IPS DF 19.7 (cell line): ENCODE data around the gene USP11.
A peak's percentile ranks its signal among the peaks of the same experiment; 100 is the strongest.

ENCODE experiments used
- DNase-seq: peaks from one replicate; pipeline ENCODE4 v3.0.0-alpha.2; 2013; ENCODE audit warnings: low read depth, low spot score

The USP11 gene

GRCh38 chrX:47224266-47224895, 8.4 kb upstream of the USP11 start:
- no peak for DNase-seq

GRCh38 chrX:47224896-47225290, 7.9 kb upstream of the USP11 start:
- DNase-seq = no peak

- no peak for DNase-seq
Observed at GRCh38 chrX:47226071-47226470, 6.7 kb upstream of the USP11 start.

GRCh38 chrX:47226531-47227333, 6.1 kb upstream of the USP11 start:
- DNase-seq = no peak

- no peak for DNase-seq
Observed at GRCh38 chrX:47227334-47227583, 5.5 kb upstream of the USP11 start.

DNA sequence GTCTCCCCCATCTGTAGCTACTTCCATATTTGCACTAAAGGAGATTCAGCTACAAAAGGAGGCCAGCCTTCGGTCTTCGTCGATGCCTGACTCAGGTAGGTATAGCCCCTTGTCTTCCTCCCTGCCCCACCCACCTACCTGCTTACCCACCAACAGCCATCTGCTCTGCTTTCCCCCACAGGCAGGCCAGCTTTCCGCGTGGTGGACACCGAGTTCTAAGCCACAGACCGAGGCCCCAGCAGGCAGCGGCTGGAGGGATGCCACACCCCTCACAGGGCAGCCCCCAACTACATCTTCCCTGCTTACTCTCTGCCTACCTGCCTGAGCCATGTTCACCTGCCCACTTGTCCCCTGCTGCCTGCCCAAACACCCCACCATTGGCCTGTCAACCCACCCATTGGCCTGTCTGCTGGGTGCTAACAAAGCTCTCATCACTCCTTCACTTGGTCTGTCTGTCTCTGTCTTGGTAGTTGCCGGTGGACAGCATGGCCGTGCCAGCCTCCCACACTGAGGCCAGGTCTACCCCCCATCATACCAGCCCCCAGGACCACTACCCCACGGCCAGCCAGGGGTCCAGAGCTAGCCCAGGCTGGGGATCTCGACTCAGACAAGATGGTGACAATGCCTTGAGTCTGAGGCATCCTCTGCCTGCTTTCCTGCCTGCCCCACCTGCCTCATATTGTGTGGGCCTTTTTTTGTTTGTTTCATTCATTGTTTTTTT, 4.1 kb upstream of the USP11 start:
- DNase-seq = no peak

GRCh38 chrX:47229427-47229826, 3.4 kb upstream of the USP11 start:
- DNase-seq = no peak

GRCh38 chrX:47230136-47230868, 2.5 kb upstream of the USP11 start:
- no peak for DNase-seq

GRCh38 chrX:47231167-47231566, 1.6 kb upstream of the USP11 start:
- no peak for DNase-seq

- DNase-seq = no peak
Observed at GRCh38 chrX:47232197-47232802, 509 bp upstream of the USP11 start.

- DNase-seq = peak; percentile 79
Observed at GRCh38 chrX:47233333-47234113, 714 bp downstream of the USP11 start.

- DNase-seq = no peak
Observed at GRCh38 chrX:47234583-47234982, 1.8 kb downstream of the USP11 start.

- DNase-seq = no peak
Observed at GRCh38 chrX:47235691-47236103, 2.9 kb downstream of the USP11 start.

DNA sequence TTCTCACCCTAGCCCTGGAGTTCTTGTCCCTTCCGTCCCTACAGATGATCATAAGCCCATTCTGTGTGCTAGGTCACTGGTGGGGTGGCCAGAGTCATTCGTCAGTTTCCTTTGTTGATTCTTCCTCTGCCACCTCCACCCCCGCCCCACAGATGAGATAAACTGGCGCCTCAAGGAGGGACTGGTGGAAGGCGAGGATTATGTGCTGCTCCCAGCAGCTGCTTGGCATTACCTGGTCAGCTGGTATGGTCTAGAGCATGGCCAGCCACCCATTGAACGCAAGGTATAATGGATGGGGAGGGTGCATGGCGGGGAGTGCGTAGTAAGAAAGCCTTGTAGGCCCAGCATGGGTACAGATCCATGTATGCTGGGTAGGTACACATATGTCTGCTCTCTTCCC, 6.4 kb downstream of the USP11 start:
- DNase-seq = no peak

DNA sequence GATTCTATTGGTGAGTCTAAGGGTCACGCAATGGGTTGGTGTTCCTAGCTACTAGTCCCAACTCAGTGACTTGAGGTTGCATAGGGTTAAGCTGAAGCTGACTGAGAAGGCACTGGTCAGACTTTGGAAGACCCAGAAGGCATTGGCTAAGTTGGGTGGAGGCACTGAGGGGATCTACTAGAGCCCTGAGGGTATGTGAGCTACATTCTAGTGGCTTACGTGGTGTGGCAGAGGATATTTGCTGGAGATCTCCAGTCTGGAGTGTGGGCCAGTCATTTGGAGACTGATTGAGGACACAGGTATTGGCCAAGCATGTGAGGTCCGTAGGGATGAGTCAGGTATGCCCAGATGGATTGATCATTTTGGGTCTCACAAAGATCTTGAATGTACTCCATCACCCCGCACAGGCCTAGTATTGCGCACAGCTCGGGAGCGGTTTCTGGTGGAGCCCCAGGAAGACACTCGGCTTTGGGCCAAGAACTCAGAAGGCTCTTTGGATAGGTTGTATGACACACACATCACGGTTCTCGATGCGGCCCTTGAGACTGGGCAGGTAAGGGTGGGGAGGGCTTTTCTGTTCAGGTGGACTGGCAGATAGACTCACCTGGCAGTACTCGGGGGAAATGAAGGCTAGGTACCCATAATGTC, 7.2 kb downstream of the USP11 start:
- no peak for DNase-seq

DNA sequence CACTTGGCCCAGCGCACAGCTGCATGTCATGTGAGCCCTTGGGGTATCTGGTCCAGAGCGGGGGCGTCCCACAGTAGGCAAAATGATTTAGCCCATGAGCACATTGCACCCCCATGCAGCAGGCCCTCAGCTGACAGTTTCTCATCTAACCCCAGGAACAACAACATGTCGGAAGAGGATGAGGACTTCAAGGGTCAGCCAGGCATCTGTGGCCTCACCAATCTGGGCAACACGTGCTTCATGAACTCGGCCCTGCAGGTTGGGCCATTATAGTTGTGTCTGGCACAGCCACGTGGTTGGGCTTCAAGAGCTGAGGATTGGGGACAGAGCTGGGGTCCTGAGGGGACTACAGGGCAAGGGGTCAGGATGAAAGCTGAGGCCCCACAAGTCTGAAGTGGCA, 7.8 kb downstream of the USP11 start:
- no peak for DNase-seq

DNA sequence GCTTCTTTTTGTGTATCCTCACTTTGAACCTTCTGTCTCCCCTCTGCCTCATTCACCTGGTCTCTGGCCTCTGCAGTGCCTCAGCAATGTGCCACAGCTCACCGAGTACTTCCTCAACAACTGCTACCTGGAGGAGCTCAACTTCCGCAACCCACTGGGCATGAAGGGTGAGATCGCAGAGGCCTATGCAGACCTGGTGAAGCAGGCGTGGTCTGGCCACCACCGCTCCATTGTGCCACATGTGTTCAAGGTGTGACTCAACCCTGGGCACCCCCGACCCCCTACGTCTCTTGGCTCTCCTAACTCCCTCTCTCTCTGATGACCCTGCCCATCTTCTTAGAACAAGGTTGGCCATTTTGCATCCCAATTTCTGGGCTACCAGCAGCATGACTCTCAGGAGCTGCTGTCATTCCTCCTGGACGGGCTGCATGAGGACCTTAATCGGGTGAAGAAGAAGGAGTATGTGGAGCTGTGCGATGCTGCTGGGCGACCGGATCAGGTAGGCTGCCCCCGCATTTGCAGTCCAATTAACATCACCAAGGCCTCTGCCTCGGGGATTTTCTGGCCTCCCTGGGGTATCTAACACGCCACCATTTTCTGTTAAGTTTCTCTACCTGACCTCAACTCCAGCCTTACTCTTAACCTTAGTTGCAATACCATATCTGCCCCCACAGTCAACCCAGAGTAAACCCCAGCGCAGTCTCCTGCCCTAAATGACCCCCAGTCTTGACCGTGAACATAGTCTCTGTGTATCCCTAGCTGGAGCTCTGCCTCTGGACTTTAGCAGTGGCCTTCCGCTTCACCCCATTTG, 8.6 kb downstream of the USP11 start:
- DNase-seq = no peak

DNA sequence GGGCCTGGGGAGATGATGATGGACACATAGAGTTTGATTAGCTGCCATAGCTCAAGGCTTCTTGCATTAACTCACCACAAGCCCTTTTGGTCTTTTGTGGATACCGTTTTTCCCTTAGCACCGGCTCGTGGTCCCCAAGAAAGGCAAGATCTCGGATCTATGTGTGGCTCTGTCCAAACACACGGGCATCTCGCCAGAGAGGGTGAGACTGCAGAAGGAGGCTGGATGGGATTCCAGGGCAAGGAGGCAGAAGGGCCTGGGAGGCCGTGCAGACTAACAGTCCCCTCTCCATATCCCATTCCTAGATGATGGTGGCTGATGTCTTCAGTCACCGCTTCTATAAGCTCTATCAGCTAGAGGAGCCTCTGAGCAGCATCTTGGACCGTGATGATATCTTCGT, 9.5 kb downstream of the USP11 start:
- no peak for DNase-seq

DNA sequence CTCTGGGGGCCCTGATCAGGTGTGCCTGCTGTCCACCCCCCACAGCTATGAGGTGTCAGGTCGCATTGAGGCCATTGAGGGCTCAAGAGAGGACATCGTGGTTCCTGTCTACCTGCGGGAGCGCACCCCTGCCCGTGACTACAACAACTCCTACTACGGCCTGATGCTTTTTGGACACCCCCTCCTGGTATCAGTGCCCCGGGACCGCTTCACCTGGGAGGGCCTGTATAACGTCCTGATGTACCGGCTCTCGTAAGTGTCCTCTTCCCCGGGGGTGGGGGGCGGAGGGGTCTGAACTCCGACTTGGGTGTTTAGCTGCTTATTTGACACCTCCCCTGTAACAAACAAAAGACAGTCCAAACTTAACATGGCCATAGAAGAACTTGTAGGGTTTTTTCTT, 10.5 kb downstream of the USP11 start:
- DNase-seq = no peak

- no peak for DNase-seq
Observed at GRCh38 chrX:47244676-47245075, 11.9 kb downstream of the USP11 start.
